ENCODE results near the gene NSMCE1.
"Not testable (repeated sequence)": the region's sequence is repeated elsewhere in the genome, so short reads cannot be mapped to it uniquely, and the experiment has no call there.

The NSMCE1 gene

GRCh38 chr16:27269300-27270150, 953 bp upstream of the NSMCE1 start:
- no peak for DNase-seq

GRCh38 chr16:27267037-27267677, 1.4 kb downstream of the NSMCE1 start:
- no peak for DNase-seq

GRCh38 chr16:27265982-27266381, 2.6 kb downstream of the NSMCE1 start:
- DNase-seq, result no peak

GRCh38 chr16:27264151-27264550, 4.4 kb downstream of the NSMCE1 start:
- no peak for DNase-seq

GRCh38 chr16:27262904-27263423, 5.6 kb downstream of the NSMCE1 start:
- DNase-seq, result not testable (repeated sequence)

GRCh38 chr16:27259710-27260109, 8.9 kb downstream of the NSMCE1 start:
- no peak for DNase-seq

GRCh38 chr16:27258241-27258734, 10.3 kb downstream of the NSMCE1 start:
- no peak for DNase-seq

- no peak for DNase-seq
These were observed 11.3 kb downstream of the NSMCE1 start for GRCh38 chr16:27257271-27257670.

GRCh38 chr16:27256861-27257260, 11.7 kb downstream of the NSMCE1 start:
- DNase-seq, result no peak

GRCh38 chr16:27254262-27254811, 14.2 kb downstream of the NSMCE1 start:
- no peak for DNase-seq

- DNase-seq, result no peak
These were observed 15.0 kb downstream of the NSMCE1 start for GRCh38 chr16:27253526-27253930.

- DNase-seq, result no peak
These were observed 16.4 kb downstream of the NSMCE1 start for GRCh38 chr16:27252206-27252585.

- DNase-seq, result no peak
These were observed 16.9 kb downstream of the NSMCE1 start for GRCh38 chr16:27251541-27252205.

GRCh38 chr16:27248886-27249285, 19.7 kb downstream of the NSMCE1 start:
- not testable (repeated sequence) for DNase-seq

GRCh38 chr16:27248036-27248435, 20.5 kb downstream of the NSMCE1 start:
- DNase-seq, result no peak

GRCh38 chr16:27247076-27247475, 21.5 kb downstream of the NSMCE1 start:
- DNase-seq, result not testable (repeated sequence)

GRCh38 chr16:27246439-27246838, 22.1 kb downstream of the NSMCE1 start:
- no peak for DNase-seq

- DNase-seq, result no peak
These were observed 23.0 kb downstream of the NSMCE1 start for GRCh38 chr16:27245276-27246172.

GRCh38 chr16:27244363-27244755, 24.2 kb downstream of the NSMCE1 start:
- no peak for DNase-seq

- DNase-seq, result no peak
These were observed 24.7 kb downstream of the NSMCE1 start for GRCh38 chr16:27243725-27244362.

GRCh38 chr16:27242868-27243590, 25.5 kb downstream of the NSMCE1 start:
- peak; percentile 48 for DNase-seq
